Sigmoid colon (tissue), 3 donors: ENCODE measurements around the gene RPL38.

Source experiments
- CTCF ChIP-seq, 4 experiments: fragments of 450-650 bp in 3 of 4; fragments of 200-600 bp in 1 of 4; IDR thresholded peaks; one replicate each; pipeline ENCODE4 v1.5.1; 2016 to 2019; ENCODE audit warnings: antibody characterized with exemption in 4 of 4, mild to moderate bottlenecking in 3 of 4, moderate library complexity in 2 of 4
- POLR2A ChIP-seq, 2 donors: fragments of 450-650 bp; IDR thresholded peaks; one replicate each; pipeline ENCODE4 v1.6.1; 2016; ENCODE audit warnings: antibody characterized with exemption in 2 of 2, mild to moderate bottlenecking in 2 of 2, moderate library complexity in 2 of 2

GRCh38 chr17:74190807-74191406 lies 12.6 kb upstream of the RPL38 start:
- TF ChIP-seq POLR2A (IDR thresholded peaks at IDR 0.05) (no peak), CTCF (IDR thresholded peaks at IDR 0.05) (no peak)
